CD4-positive, alpha-beta T cell treated with Interleukin-10 for 1 hour (primary cell): ENCODE results near the gene F3.
"Not testable (repeated sequence)": the region's sequence is repeated elsewhere in the genome, so short reads cannot be mapped to it uniquely, and the experiment has no call there.

Experiments
- DNase-seq: peaks from one replicate; pipeline ENCODE4 v3.0.0-alpha.2; 2020

The F3 gene

DNA sequence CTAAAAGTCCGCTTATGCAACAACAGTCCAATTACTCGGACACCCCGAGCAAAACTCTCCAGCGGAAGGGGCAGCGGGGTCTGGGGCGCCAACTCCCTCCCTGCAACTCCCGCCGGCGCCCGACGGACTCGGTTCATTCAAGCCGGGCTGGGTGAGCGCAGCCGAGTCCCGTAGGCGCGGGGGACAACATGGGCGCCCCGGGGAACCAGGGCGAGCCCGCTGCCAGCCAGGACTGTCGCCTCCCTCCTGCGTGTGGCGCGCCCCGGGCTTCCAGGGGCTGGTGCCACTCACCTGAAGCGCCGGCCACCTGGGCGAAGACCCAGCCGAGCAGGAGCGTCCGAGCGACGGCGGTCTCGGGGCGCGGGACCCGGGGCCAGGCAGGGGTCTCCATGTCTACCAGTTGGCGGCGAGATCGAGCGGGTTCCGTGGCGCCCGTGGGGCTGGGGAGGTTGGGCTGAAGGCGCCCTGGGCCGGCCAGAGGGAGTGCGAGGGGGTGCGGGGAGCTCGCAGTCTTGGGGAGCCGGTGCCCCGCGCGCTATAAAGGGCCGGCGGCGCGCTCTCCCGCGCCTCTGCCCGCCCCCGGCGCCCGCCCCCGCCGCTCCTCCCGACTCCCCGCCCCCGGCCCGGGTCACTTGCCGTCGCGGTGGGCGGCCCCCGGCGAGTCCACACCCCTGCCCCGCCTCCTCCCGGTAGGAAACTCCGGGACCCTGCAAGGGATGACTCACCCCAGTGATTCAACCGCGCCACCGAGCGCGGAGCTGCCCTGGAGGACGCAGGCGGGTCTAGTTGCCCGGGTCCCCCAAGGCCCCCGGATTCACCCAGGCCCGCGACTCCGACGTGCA is at the start of gene F3:
F3 (minus strand) TSS at position 514 of the 842 bp plus-strand sequence; CDS start at position 391, 123 bp downstream.
- DNase-seq = peak; percentile 25

DNA sequence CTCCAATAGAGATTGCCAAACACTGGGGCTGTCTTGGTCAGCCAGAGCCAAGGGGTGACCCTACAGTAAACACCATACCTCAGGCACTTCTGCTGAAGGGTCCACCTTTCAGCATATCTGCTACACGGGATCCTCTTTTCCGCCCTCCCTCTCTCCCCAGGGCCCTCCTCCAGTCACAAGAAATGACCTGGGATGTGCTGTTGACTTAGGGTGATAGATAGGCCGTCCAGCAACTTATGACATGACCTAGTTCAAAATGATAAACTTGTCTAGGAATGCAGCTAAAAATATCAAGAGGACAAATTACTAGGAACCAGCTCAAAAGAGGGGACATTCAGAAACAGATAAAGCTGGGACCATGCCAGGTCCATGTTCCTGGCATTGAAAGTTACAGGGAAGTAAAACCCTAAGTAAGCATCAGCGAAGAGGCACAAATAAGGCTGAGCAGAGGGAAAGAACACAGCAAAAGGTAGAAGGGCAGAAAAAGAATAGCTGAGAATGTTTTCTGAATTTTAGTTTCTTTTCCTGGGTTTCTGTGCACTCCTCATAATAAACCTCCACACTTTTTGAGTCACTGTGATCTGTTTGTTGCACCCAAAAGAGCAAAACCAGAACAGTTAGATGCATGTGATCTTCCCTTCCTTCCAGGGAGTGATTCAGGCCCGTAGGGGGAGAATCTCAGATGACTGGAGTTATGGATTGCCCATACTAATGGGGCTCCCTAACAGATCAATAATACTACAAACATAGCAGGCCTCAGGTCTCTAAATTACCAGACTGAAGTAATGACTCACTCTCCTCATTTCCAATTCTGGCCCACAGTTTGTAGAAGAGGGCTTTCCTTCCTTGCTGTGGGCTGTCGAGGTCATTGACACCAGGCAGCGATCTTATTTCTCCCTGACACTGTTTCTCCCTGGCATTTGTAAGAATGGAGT is 48.9 kb upstream of the F3 start:
- DNase-seq = no peak

DNA sequence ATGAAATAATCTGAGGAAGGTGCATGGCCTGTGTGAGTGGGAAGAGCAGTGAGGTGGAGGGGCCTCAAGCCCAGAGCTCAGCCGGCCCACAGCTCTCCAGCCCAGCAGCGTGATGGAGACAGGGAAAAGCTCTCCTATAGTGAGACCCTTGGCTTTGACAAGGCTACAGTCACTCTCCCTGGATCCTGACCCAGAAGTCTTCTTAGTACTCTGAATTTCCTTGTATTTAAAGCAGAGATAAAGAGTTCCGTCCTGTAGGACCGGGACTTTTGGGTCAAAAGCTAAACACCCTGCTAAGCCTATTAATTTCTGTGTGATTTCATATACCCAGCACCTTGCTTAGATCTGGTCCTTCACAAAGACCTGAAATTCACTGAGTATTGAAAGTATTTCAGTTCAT is 48.2 kb upstream of the F3 start:
- no peak for DNase-seq

- DNase-seq = no peak
Measured at GRCh38 chr1:94582565-94582964, 41.0 kb upstream of the F3 start.

DNA sequence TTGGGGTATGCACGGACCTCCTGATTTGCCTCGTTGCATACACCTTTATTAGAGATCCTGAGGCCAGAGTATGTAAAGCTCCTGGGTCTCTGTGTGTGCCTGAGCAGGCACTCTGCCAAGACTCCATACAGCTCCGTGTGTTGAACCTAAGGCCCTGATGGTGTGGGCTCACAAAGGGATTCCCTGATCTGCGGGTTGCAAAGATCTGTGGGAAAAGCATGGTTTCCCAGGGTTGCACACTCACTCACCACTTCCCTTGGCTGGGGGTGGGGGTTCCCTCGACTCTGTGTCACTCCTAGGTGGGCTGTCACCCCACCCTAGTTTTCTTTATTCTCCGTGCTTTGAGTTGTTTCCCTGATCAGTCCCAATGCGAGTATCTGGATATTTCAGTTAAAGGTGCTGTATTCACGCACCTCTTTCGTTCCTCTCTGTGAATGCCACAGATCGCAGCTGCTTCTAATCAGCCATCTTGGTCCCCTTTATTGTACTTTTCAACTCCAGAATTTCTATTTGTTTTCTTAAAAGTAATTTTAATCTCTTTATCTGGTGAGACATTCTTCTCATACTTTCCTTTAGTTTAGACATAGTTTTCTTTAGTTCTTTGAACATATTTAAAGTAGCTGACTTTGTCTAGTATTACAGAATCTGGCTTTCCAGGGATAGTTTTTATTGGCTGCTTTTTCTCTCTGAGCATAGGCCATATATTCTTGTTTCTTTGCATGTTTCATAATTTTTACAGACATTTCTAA is 39.0 kb upstream of the F3 start:
- no peak for DNase-seq

DNA sequence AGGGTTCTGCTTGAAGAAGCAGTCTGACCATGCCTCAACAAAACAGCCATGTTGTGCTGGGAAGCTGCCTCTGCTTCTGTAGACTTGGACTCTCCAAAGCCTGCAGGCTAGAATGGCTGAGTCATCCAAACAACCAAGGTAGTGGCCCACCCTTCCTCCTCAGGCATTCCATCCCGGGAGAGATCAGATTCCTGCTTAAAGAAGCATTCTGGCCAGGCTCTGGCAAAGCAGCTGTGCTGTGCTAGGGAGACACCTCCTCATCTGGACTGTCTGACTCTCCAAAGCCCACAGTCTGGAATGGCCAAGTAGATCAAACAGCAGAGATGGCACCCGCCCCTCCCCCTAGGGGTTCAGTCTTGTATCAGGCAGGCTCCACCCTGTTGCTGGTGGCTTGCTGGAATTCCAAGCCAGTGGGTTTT is 38.3 kb upstream of the F3 start:
- no peak for DNase-seq

DNA sequence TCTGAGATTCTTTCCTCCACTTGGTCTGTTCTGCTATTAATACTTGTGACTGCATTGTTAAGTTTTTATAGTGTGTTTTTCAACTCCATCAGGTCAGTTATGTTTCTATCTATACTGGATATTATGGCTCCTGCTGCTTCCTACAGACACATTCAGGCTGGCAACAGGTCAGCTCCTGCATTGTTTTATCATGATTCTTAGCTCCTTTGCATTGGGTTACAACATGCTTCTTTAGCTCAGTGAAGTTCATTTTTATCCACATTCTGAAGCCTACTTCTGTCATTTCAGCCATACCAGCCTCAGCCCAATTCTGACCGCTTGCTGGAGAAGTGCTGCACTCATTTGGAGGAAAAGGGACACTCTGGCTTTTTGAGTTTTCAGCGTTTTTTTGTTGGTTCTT is 37.3 kb upstream of the F3 start:
- DNase-seq = no peak

DNA sequence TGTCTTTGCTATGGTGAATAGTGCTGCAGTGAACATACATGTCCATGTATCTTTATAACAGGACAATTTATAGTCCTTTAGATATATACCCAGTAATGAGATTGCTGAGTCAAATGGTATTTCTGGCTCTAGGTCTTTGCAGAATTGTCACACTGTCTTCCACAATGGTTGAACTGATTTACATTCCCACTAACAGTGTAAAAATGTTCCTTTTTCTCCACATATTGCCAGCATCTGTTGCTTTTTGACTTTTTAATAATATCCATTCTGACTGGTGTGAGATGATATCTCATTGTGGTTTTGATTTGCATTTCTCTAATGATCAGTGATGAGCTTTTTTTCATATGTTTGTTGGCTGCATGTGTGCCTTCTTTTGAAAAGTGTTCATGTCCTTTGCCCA is 32.4 kb upstream of the F3 start:
- DNase-seq = not testable (repeated sequence)

DNA sequence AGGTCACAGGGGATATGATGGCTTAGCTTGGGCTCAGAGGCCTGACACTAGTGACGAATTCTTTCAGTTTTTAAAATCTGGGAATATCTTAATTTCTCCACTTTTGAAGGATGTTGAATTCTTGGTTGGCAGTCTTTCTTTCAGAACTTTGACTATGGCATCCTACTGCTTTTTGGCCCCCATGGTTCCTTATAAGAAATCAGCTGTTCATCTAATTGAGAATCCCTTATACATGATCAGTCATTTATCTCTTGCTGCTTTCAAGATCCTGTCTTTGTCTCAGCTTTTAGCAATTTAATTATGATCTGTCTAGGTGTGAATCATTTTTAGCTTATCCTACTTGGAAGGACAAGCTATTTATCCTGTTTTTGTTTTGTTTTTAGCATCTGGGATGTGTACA is 31.2 kb upstream of the F3 start:
- DNase-seq = no peak

DNA sequence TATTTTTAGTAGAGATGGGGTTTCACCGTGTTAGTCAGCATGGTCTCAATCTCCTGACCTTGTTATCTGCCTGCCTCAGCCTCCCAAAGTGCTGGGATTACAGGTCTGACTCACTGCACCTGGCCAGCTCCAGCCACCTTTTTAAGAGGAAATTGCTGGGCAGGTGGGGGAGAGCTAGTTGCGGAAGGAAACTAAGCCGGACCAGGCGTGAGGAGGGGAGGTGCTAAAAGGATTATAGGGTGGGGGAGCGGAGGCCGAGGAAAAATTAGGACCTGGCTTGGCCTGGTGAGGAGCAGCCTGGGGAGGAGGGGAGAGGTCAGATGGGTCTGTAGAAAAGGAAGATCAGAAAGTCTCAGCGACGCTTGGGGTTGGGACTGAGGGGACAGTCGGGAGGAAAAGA is 29.4 kb upstream of the F3 start:
- DNase-seq = not testable (repeated sequence)

GRCh38 chr1:94568806-94569205 is 27.2 kb upstream of the F3 start:
- not testable (repeated sequence) for DNase-seq

GRCh38 chr1:94567975-94568607 is 26.5 kb upstream of the F3 start:
- DNase-seq = not testable (repeated sequence)

DNA sequence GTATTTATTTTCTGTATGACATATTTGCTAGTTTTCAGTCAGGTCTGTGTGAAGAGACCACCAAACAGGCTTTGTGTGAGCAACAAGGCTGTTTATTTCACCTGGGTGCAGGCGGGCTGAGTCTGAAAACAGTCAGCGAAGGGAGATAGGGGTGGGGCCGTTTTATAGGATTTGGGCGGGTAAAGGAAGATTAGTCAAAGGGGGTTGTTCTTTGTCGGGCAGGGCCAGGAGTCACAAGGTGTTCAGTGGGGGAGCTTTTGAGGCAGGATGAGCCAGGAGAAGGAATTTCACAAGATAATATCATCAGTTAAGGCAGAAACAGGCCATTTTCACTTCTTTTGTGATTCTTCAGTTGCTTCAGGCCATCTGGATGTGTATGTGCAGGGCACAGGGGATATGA is 24.9 kb upstream of the F3 start:
- not testable (repeated sequence) for DNase-seq

GRCh38 chr1:94565901-94566300 is 24.3 kb upstream of the F3 start:
- DNase-seq = no peak

DNA sequence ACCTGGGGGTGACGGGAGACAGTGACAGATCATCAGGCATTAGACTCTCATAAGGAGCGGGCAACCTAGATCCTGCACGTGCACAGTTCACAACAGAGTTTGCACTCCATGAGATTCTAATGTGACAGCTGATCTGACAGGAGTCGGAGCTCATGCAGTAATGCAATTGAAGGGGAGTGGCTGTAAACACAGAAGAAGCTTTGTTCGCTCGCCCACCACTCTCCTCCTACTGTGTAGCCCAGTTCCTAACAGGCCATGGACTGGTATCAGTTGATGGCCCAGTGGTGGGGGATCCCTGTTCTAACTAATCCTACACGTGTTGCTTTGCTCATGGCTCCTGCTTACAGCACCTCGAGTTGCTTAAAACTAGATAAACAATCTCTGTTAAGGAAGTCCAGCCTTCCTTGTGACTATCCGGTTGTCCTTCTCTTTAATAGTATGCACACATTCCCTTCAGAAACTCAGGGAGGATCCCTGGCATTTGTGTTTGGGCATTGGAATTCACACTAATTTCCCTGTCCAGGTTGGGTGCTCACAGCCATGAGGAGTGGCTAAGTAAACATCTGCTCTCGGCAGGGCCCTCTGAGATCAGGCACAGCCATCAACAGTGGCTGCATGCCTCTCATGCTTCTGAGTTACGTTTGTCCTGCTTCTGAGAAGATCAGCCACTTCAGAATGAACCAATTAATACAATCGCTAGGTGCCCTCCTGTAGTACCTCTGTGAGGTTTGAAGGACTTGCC is 21.1 kb upstream of the F3 start:
- no peak for DNase-seq

DNA sequence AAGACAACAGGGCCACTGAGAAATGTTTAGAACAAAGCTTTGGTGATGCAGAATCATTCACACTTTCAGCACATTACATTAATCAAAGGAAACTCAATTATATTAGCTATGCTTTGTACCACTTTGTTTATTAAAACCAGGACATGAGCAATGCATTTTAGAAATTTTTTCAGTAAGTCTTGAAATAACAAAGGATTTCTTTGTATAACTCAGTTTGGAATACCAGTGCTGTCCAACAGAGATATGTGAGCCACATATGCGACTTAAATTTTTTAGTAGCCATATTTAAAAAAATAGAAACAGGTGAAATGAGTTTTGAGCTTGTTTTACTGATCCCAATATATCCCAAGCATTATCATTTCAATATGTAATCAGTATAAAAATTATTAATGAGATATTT is 18.8 kb upstream of the F3 start:
- no peak for DNase-seq

DNA sequence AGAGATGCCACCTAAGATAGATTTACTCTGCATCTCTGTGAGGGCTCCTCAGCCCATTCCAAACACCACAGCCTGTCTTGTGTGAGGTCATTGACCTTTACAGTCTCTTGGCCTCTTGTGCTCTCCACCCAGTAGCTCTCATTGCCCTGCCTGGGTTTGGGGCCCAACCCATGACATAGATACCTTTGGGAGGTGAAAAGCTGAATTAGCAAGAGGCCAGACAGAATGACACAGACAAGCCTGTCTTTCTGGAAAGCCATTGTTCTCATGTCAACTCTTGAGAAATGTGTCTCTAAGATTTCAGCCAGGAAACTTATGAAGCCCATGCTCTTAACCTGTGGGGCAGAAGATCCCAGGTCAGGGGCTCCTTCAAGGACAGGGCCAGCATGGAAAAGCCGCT is 18.4 kb upstream of the F3 start:
- no peak for DNase-seq

- DNase-seq = no peak
Measured at GRCh38 chr1:94555091-94555490, 13.5 kb upstream of the F3 start.

- no peak for DNase-seq
Measured at GRCh38 chr1:94554580-94554979, 13.0 kb upstream of the F3 start.

DNA sequence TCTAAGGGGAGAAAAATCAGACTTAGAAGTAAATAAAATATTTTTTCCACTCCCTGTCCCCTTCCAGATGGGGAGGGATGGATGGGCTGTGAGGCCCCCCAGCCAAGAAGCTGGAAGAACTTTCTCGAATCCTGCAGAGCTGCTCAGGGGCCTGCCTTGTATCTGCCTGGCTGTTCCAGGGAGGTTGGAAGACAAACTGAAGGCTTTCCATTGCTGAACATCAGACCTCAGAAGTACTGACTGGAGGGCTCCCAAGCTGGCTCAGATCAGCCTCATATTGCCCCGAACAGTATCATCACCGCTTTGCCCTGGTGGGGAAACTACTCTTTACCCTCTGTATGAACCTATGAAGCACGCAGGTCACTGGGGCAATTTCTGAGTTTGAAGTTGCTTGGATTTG is 12.4 kb upstream of the F3 start:
- no peak for DNase-seq

- no peak for DNase-seq
Measured at GRCh38 chr1:94553323-94553730, 11.8 kb upstream of the F3 start.

GRCh38 chr1:94552071-94552586 is 10.6 kb upstream of the F3 start:
- DNase-seq = no peak
